Femur (tissue), 1 donor: ENCODE measurements around the gene LIMCH1.
"Not testable (repeated sequence)": the region's sequence is repeated elsewhere in the genome, so short reads cannot be mapped to it uniquely, and the experiment has no call there.

Source experiments
- DNase-seq: peaks from one replicate; pipeline ENCODE4 v3.0.0-alpha.2; 2017

The LIMCH1 gene

GRCh38 chr4:41538017-41538733, at the start of gene LIMCH1:
LIMCH1 (plus strand) TSS chr4:41538157; CDS start chr4:41605996, 67,839 bp downstream.
- DNase-seq, result peak; percentile 85

- not testable (repeated sequence) for DNase-seq
Measured at GRCh38 chr4:41491081-41491576, 46.8 kb upstream of the LIMCH1 start.

GRCh38 chr4:41496977-41497376, 41.0 kb upstream of the LIMCH1 start:
- no peak for DNase-seq

GRCh38 chr4:41498177-41498576, 39.8 kb upstream of the LIMCH1 start:
- no peak for DNase-seq

GRCh38 chr4:41504167-41504818, 33.7 kb upstream of the LIMCH1 start:
- no peak for DNase-seq

GRCh38 chr4:41505161-41505661, 32.7 kb upstream of the LIMCH1 start:
- no peak for DNase-seq

GRCh38 chr4:41506130-41506529, 31.8 kb upstream of the LIMCH1 start:
- DNase-seq, result no peak

- DNase-seq, result no peak
Measured at GRCh38 chr4:41507291-41507947, 30.5 kb upstream of the LIMCH1 start.

- no peak for DNase-seq
Measured at GRCh38 chr4:41509451-41509866, 28.5 kb upstream of the LIMCH1 start.

GRCh38 chr4:41510179-41510578, 27.8 kb upstream of the LIMCH1 start:
- DNase-seq, result no peak

GRCh38 chr4:41512136-41512535, 25.8 kb upstream of the LIMCH1 start:
- DNase-seq, result no peak

GRCh38 chr4:41512596-41512995, 25.4 kb upstream of the LIMCH1 start:
- DNase-seq, result no peak

- DNase-seq, result no peak
Measured at GRCh38 chr4:41514169-41514568, 23.8 kb upstream of the LIMCH1 start.

GRCh38 chr4:41514766-41515481, 23.0 kb upstream of the LIMCH1 start:
- no peak for DNase-seq

- DNase-seq, result no peak
Measured at GRCh38 chr4:41517121-41517520, 20.8 kb upstream of the LIMCH1 start.

- no peak for DNase-seq
Measured at GRCh38 chr4:41517747-41518146, 20.2 kb upstream of the LIMCH1 start.

GRCh38 chr4:41524425-41524824, 13.5 kb upstream of the LIMCH1 start:
- no peak for DNase-seq

GRCh38 chr4:41525129-41525528, 12.8 kb upstream of the LIMCH1 start:
- DNase-seq, result no peak

- no peak for DNase-seq
Measured at GRCh38 chr4:41526628-41527027, 11.3 kb upstream of the LIMCH1 start.

GRCh38 chr4:41528512-41529205, 9.3 kb upstream of the LIMCH1 start:
- no peak for DNase-seq

- DNase-seq, result no peak
Measured at GRCh38 chr4:41530741-41531140, 7.2 kb upstream of the LIMCH1 start.

- no peak for DNase-seq
Measured at GRCh38 chr4:41532336-41532735, 5.6 kb upstream of the LIMCH1 start.
